Astrocyte of the hippocampus (primary cell): ENCODE results near the gene FKBP2.
"Not testable (repeated sequence)": the region's sequence is repeated elsewhere in the genome, so short reads cannot be mapped to it uniquely, and the experiment has no call there.

Source experiments
- DNase-seq: peaks from one replicate; pipeline ENCODE4 v3.0.0; 2011; ENCODE audit warnings: low read depth, low spot score

FKBP2 gene

GRCh38 chr11:64233913-64234586 lies 6.8 kb upstream of the FKBP2 start, which contains the start of gene VEGFB:
TSS of gene VEGFB (plus strand) at chr11:64234584. CDS start at chr11:64234834, 250 bp downstream.
- peak; percentile 76 for DNase-seq

GRCh38 chr11:64234647-64235379 lies 6.1 kb upstream of the FKBP2 start:
- DNase-seq = peak; percentile 63

GRCh38 chr11:64235437-64236161 lies 5.3 kb upstream of the FKBP2 start:
- no peak for DNase-seq

GRCh38 chr11:64237484-64237951 lies 3.4 kb upstream of the FKBP2 start:
- DNase-seq = no peak

GRCh38 chr11:64238076-64238475 lies 2.8 kb upstream of the FKBP2 start:
- no peak for DNase-seq

GRCh38 chr11:64238999-64239398 lies 1.9 kb upstream of the FKBP2 start:
- no peak for DNase-seq

- DNase-seq = no peak
Observed at GRCh38 chr11:64239662-64240434, 1.0 kb upstream of the FKBP2 start.

GRCh38 chr11:64241241-64241490 lies 271 bp downstream of the FKBP2 start:
- DNase-seq = peak; percentile 100

GRCh38 chr11:64241491-64242374 lies 838 bp downstream of the FKBP2 start:
- peak; percentile 61 for DNase-seq

- DNase-seq = no peak
Observed at GRCh38 chr11:64243236-64243854, 2.5 kb downstream of the FKBP2 start.

GRCh38 chr11:64244107-64244506 lies 3.2 kb downstream of the FKBP2 start:
- no peak for DNase-seq

GRCh38 chr11:64244966-64245365 lies 4.1 kb downstream of the FKBP2 start:
- DNase-seq = no peak

GRCh38 chr11:64245401-64245796 lies 4.5 kb downstream of the FKBP2 start:
- DNase-seq = peak; percentile 46

- peak; percentile 94 for DNase-seq
Observed at GRCh38 chr11:64245797-64246620, 5.1 kb downstream of the FKBP2 start.

GRCh38 chr11:64246621-64246870 lies 5.7 kb downstream of the FKBP2 start:
- not testable (repeated sequence) for DNase-seq

GRCh38 chr11:64246871-64247728 lies 6.2 kb downstream of the FKBP2 start, which contains the start of gene PPP1R14B:
TSS of gene PPP1R14B (minus strand) at chr11:64246943. CDS start at chr11:64246673, 270 bp downstream.
- peak; percentile 96 for DNase-seq

- DNase-seq = no peak
Observed at GRCh38 chr11:64247729-64248531, 7.0 kb downstream of the FKBP2 start.

- DNase-seq = no peak
Observed at GRCh38 chr11:64248578-64248977, 7.7 kb downstream of the FKBP2 start.
